Measurements from ENCODE around the gene CORO1C. TPM values are rescaled to one million over a fixed set of nuclear protein-coding genes. Genes with fewer than 3 reads are reported as not detected.

CORO1C gene
- polyA plus RNA-seq, 1 donor from 2014 or later: 123 TPM

- no peaks in the 10 kb centered on the region for H3K36me3 ChIP-seq (ENCODE audit: insufficient read depth, low read length)
- H3K4me3 ChIP-seq (ENCODE audit: low read length): no peak overlapping the region
- no peaks in the 10 kb centered on the region for H3K27me3 ChIP-seq (ENCODE audit: insufficient read depth, low read depth, low read length)
- TF ChIP-seq CTCF (IDR thresholded peaks at IDR 0.05; ENCODE audit: poor library complexity, severe bottlenecking): no peak
- no peak for TF ChIP-seq REST (IDR thresholded peaks at IDR 0.05; ENCODE audit: borderline replicate concordance)
- TF ChIP-seq TAF1 (IDR thresholded peaks at IDR 0.05; ENCODE audit: low read depth): no peak
- no peak for TF ChIP-seq EZH2 (IDR thresholded peaks at IDR 0.05; ENCODE audit: borderline replicate concordance, insufficient read depth, low read length, poor library complexity, severe bottlenecking)
- no peak for TF ChIP-seq POLR2AphosphoS5 (IDR thresholded peaks at IDR 0.05)
- no peak for TF ChIP-seq MXI1 (conservative IDR thresholded peaks at IDR 0.05; ENCODE audit: poor library complexity, severe bottlenecking)
- TF ChIP-seq RAD21 (conservative IDR thresholded peaks at IDR 0.05): no peak
- TF ChIP-seq EP300 (conservative IDR thresholded peaks at IDR 0.05; ENCODE audit: poor library complexity, severe bottlenecking): no peak
- TF ChIP-seq SMC3 (conservative IDR thresholded peaks at IDR 0.05; ENCODE audit: poor library complexity): no peak
- H2AFZ ChIP-seq (ENCODE audit: low read depth, low read length): no peak overlapping the region
- no peaks in the 10 kb centered on the region for H4K20me1 ChIP-seq (ENCODE audit: insufficient read depth)
- H3K9ac ChIP-seq (ENCODE audit: low read length): no peak overlapping the region
- no peaks in the 10 kb centered on the region for H3K9me3 ChIP-seq (ENCODE audit: low read length)
- no peaks in the 10 kb centered on the region for H3K79me2 ChIP-seq (replicated peaks; ENCODE audit: insufficient read depth, low read length)
- H3K9me2 ChIP-seq (ENCODE audit: insufficient read depth, low read length): no peaks in the 10 kb centered on the region
- no peak overlapping the region for H3K4me2 ChIP-seq (ENCODE audit: low read length)
- no peak overlapping the region for H3K27ac ChIP-seq (ENCODE audit: low read length)
- no peaks in the 10 kb centered on the region for H3F3A ChIP-seq (ENCODE audit: insufficient read depth, low read length, poor library complexity, severe bottlenecking)
Observed at GRCh38 chr12:108616941-108617858, 114.1 kb downstream of the CORO1C start.

DNA sequence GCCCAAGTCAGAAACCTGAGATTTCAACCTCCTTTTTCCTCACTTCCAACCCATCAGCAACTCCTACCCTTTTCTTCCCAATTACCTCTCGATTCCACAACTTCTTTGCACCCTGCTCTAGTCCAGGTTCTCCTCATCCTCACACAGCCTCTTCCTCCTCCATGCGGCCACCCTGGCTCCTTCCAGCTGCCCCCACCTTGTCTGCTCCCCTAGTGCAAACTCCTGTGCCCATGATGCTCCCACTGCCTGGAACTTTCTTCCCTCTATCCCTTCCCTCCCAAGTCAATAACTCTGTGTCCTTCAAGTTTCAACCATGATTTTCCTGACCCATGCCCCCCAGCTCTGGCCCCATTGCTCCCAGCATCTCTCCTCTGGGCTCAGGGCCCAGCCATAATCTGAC, 115.0 kb downstream of the CORO1C start:
- Histone ChIP-seq H3K9me2 (ENCODE audit: insufficient read depth, low read length) (no peaks in the 10 kb centered on the region), H3K27ac (ENCODE audit: low read length) (no peak overlapping the region)

More for the DNA sequence above, 115.0 kb downstream of the CORO1C start:
- Histone ChIP-seq H3K27me3 (ENCODE audit: insufficient read depth, low read depth, low read length) (no peaks in the 10 kb centered on the region), H3K9me3 (ENCODE audit: low read length) (no peaks in the 10 kb centered on the region), H3K9ac (ENCODE audit: low read length) (no peak overlapping the region), H3K79me2 (replicated peaks; ENCODE audit: insufficient read depth, low read length) (no peaks in the 10 kb centered on the region), H3K4me3 (ENCODE audit: low read length) (no peak overlapping the region), H3K4me2 (ENCODE audit: low read length) (no peak overlapping the region), H2AFZ (ENCODE audit: low read depth, low read length) (no peak overlapping the region), H4K20me1 (ENCODE audit: insufficient read depth) (no peaks in the 10 kb centered on the region), H3F3A (ENCODE audit: insufficient read depth, low read length, poor library complexity, severe bottlenecking) (no peaks in the 10 kb centered on the region), H3K36me3 (ENCODE audit: insufficient read depth, low read length) (no peaks in the 10 kb centered on the region)
- TF ChIP-seq MXI1 (conservative IDR thresholded peaks at IDR 0.05; ENCODE audit: poor library complexity, severe bottlenecking) (no peak), EP300 (conservative IDR thresholded peaks at IDR 0.05; ENCODE audit: poor library complexity, severe bottlenecking) (no peak), EZH2 (IDR thresholded peaks at IDR 0.05; ENCODE audit: borderline replicate concordance, insufficient read depth, low read length, poor library complexity, severe bottlenecking) (no peak), CTCF (IDR thresholded peaks at IDR 0.05; ENCODE audit: poor library complexity, severe bottlenecking) (no peak), SMC3 (conservative IDR thresholded peaks at IDR 0.05; ENCODE audit: poor library complexity) (no peak), REST (IDR thresholded peaks at IDR 0.05; ENCODE audit: borderline replicate concordance) (no peak), RAD21 (conservative IDR thresholded peaks at IDR 0.05) (no peak), POLR2AphosphoS5 (IDR thresholded peaks at IDR 0.05) (no peak), TAF1 (IDR thresholded peaks at IDR 0.05; ENCODE audit: low read depth) (no peak)
